Endothelial cell of umbilical vein (primary cell): ENCODE measurements around the gene ADH6. TPM values are rescaled to one million over a fixed set of nuclear protein-coding genes. Genes with fewer than 3 reads are reported as not detected.

Experiments
- BruUV-seq: library from RNA; stranded (reverse); fragments of 400-500 nt; replicated peaks from 2 replicates; lab custom pipeline; 2021; lab: Mats Ljungman, UMichigan
- CTCF ChIA-PET: fragments of 300-600, 350-600 bp; sonication (Branson Sonifier 250); formaldehyde crosslinking; loops from one replicate; lab custom pipeline; 2021; ENCODE audit warnings: antibody characterized with exemption, inconsistent platforms; lab: Charles Lee
- POLR2A ChIA-PET: fragments of 300-600, 350-600 bp; sonication (Branson Sonifier 250); formaldehyde crosslinking; loops from one replicate; lab custom pipeline; 2021; ENCODE audit warnings: antibody characterized with exemption, inconsistent platforms; lab: Charles Lee
- DNase-seq: peaks from one replicate; pipeline ENCODE4 v3.0.0-alpha.2; 2011; ENCODE audit warnings: low read depth, low spot score
- FAIRE-seq: peaks from 2 replicates; lab custom pipeline; 2011; peaks lifted over from hg19 to GRCh38; lab: Jason Lieb, UNC
- H2AFZ ChIP-seq: 2 replicates; pipeline ENCODE4 v1.6.0; 2012; ENCODE audit warnings: low read depth, low read length, control low read depth, inconsistent platforms
- H3K27ac ChIP-seq: 2 replicates; pipeline ENCODE4 v1.5.1; 2011; ENCODE audit warnings: low read depth, mild to moderate bottlenecking, control low read depth, low read length, moderate library complexity; ENCODE audit not compliant: insufficient read depth
- H3K27me3 ChIP-seq, 2 experiments: 2 replicates each; pipeline versions ENCODE4 v1.6.0 to v1.6.1; 2011; ENCODE audit warnings: low read length in 2 of 2, mixed read lengths in 1 of 2; ENCODE audit not compliant: control insufficient read depth in 2 of 2, insufficient read depth in 2 of 2
- H3K36me3 ChIP-seq, 2 experiments: 2 replicates in 1 of 2; 3 replicates in 1 of 2; pipeline ENCODE4 v1.5.1; 2011; ENCODE audit warnings: low read length in 2 of 2, mild to moderate bottlenecking in 1 of 2, moderate library complexity in 1 of 2; ENCODE audit not compliant: control insufficient read depth in 2 of 2, insufficient read depth in 2 of 2; ENCODE audit errors: extremely low read depth in 1 of 2
- H3K4me1 ChIP-seq: 3 replicates; pipeline ENCODE4 v1.5.1; 2011; ENCODE audit warnings: mild to moderate bottlenecking, low read length; ENCODE audit not compliant: control insufficient read depth, insufficient read depth; ENCODE audit errors: extremely low read depth
- H3K4me2 ChIP-seq: 2 replicates; pipeline ENCODE4 v1.6.1; 2011; ENCODE audit warnings: low read length, control low read depth, mixed read lengths; ENCODE audit not compliant: insufficient read depth
- H3K4me3 ChIP-seq, 3 experiments: fragments of 200-600 bp in 1 of 3; sonication (generic), shearing (Covaris generic) in 1 of 3; replicated peaks in 1 of 3; 2 replicates each; pipeline ENCODE4 v1.5.1; 2011 to 2016; ENCODE audit warnings: control low read depth in 3 of 3, low read length in 3 of 3, mild to moderate bottlenecking in 2 of 3, inconsistent platforms in 1 of 3, low read depth in 1 of 3, moderate library complexity in 1 of 3; ENCODE audit not compliant: insufficient read depth in 1 of 3
- H3K79me2 ChIP-seq: 2 replicates; pipeline ENCODE4 v1.6.0; 2012; ENCODE audit warnings: low read length, inconsistent platforms; ENCODE audit not compliant: control insufficient read depth, insufficient read depth
- H3K9ac ChIP-seq: replicated peaks from 2 replicates; pipeline ENCODE3; 2011; ENCODE audit warnings: low read length, control low read depth; ENCODE audit not compliant: insufficient read depth; ENCODE audit errors: extremely low read depth
- H3K9me1 ChIP-seq: replicated peaks from 3 replicates; pipeline ENCODE4 v1.6.0; 2011; ENCODE audit warnings: mild to moderate bottlenecking, low read length; ENCODE audit not compliant: control insufficient read depth, insufficient read depth; ENCODE audit errors: extremely low read depth
- H3K9me3 ChIP-seq: replicated peaks from 2 replicates; pipeline ENCODE4 v1.5.1; 2012; ENCODE audit warnings: low read length, inconsistent platforms; ENCODE audit not compliant: control insufficient read depth, insufficient read depth
- H4K20me1 ChIP-seq: replicated peaks from 2 replicates; pipeline ENCODE3; 2011; ENCODE audit warnings: mild to moderate bottlenecking, low read length; ENCODE audit not compliant: control insufficient read depth, insufficient read depth; ENCODE audit errors: extremely low read depth
- CTCF ChIP-seq, 2 donors: IDR thresholded peaks; 1 replicate in 1 of 2; 2 replicates in 1 of 2; pipeline ENCODE4 v1.5.1; 2011; ENCODE audit warnings: low read length in 2 of 2, mild to moderate bottlenecking in 2 of 2, moderate library complexity in 2 of 2, control low read depth in 1 of 2, inconsistent platforms in 1 of 2, low read depth in 1 of 2; ENCODE audit not compliant: insufficient read depth in 1 of 2; ENCODE audit errors: extremely low read depth in 1 of 2
- EZH2 ChIP-seq: IDR thresholded peaks from 2 replicates; pipeline ENCODE4 v1.6.1; 2012; ENCODE audit warnings: borderline replicate concordance, low read depth, mild to moderate bottlenecking, moderate library complexity, low read length, inconsistent platforms; ENCODE audit not compliant: severe bottlenecking
- FOS ChIP-seq: IDR thresholded peaks from 2 replicates; pipeline ENCODE4 v1.6.1; 2011; ENCODE audit warnings: mild to moderate bottlenecking, low read length, moderate library complexity, borderline replicate concordance; ENCODE audit not compliant: insufficient read depth
- GATA2 ChIP-seq: IDR thresholded peaks from 2 replicates; pipeline ENCODE4 v1.7.0; 2011; ENCODE audit warnings: low read depth, mild to moderate bottlenecking, moderate library complexity, mixed read lengths, low read length; ENCODE audit not compliant: insufficient read length, insufficient read depth
- JUN ChIP-seq: IDR thresholded peaks from 2 replicates; pipeline ENCODE4 v1.6.1; 2011; ENCODE audit warnings: borderline replicate concordance, low read depth; ENCODE audit not compliant: insufficient read length, insufficient read depth
- MAX ChIP-seq: IDR thresholded peaks from 2 replicates; pipeline ENCODE4 v1.6.1; 2011; ENCODE audit not compliant: insufficient read depth, insufficient read length
- MYC ChIP-seq: IDR thresholded peaks from one replicate; pipeline ENCODE4 v1.6.1; 2011; ENCODE audit warnings: mild to moderate bottlenecking, low read depth, low read length
- POLR2A ChIP-seq: IDR thresholded peaks from 2 replicates; pipeline ENCODE4 v1.6.1; 2012; ENCODE audit warnings: low read depth, mild to moderate bottlenecking, control low read depth, low read length
- POLR2AphosphoS5 ChIP-seq: IDR thresholded peaks from 2 replicates; pipeline ENCODE4 v1.6.1; 2012; ENCODE audit warnings: low read depth, mild to moderate bottlenecking, control low read depth, low read length, moderate library complexity; ENCODE audit not compliant: insufficient read depth
- dilution Hi-C: fragments of 300-500 bp; cut with MboI; formaldehyde crosslinking; loops from one replicate; pipeline ENCODE4 v1.15.0; 2019; ENCODE audit warnings: low sequenced_read_pairs; ENCODE audit not compliant: extremely low pct_ligation_motif_present
- intact Hi-C: fragments of 100-400 bp; cut with micrococcal nuclease; formaldehyde crosslinking; loops from one replicate; pipeline ENCODE4 v1.10.0; 2022
- polyA plus RNA-seq, 4 experiments: library from polyadenylated mRNA; depleted of rRNA in 3 of 4; stranded (reverse) in 3 of 4; unstranded in 1 of 4; fragments of >200 nt; gene quantifications; 2 replicates each; pipeline versions ENCODE4 v1.2.1 to v1.2.3, GENCODE V29; 2011 to 2012; ENCODE audit warnings: missing spikeins in 1 of 4
- total RNA-seq: library from RNA; stranded (reverse); gene quantifications from 2 replicates; pipeline ENCODE4 v1.2.3, GENCODE V29; 2021

ADH6 gene
- total and polyA plus RNA-seq, 2 donors (not counting 3 experiments of a cell fraction or from before 2014, with no cell fraction given): not detected

DNA sequence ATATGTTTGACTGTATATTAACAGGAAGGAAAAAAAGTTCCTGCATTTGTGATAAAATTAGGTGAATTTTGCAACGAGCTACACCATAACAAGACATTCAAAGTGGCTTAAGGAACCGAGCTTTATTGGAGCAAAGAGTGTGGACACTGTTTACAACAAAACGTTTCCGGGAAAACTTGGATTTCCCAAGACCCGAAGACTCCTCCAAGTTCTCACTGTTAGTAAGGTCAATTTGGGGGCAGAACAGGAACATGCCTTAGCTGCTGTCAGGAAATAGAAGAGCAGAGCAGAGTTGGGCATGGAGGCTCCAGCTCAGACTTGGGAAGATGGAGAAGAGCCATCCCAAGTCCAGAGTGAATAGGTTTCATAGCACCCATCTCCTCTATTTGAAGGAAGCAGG is 16.5 kb downstream of the ADH6 start:
- intact Hi-C loops: no loop called here
- ChIA-PET POLR2A (no interaction called here), CTCF (no interaction called here)
- Histone ChIP-seq H3K4me1 (no peaks in the 10 kb centered on the region), H3K4me3 (no peak overlapping the region), H3K9ac (no peak overlapping the region), H3K9me3 (no peaks in the 10 kb centered on the region), H3K27me3 (no peaks in the 10 kb centered on the region), H3K4me2 (no peak overlapping the region), H4K20me1 (no peaks in the 10 kb centered on the region), H3K36me3 (no peaks in the 10 kb centered on the region), H2AFZ (no peak overlapping the region), H3K27ac (no peak overlapping the region), H3K9me1 (no peaks in the 10 kb centered on the region), H3K79me2 (no peaks in the 10 kb centered on the region)
- no TSS peak for BruUV-seq
- dilution Hi-C loops: no loop called here
- TF ChIP-seq POLR2AphosphoS5: no peak
- no peak for TF ChIP-seq POLR2A
- TF ChIP-seq EZH2: no peak
- TF ChIP-seq MYC: no peak
- TF ChIP-seq GATA2: no peak
- TF ChIP-seq MAX: no peak
- no peak for TF ChIP-seq CTCF (IDR thresholded peaks at IDR 0.05; ENCODE audit: extremely low read depth in 1 of 2, insufficient read depth in 1 of 2, low read depth in 1 of 2, low read length in 2 of 2)
- no peak for TF ChIP-seq FOS
- no peak for TF ChIP-seq JUN
- FAIRE-seq (no peak), DNase-seq (no peak)
